SK-N-SH (cell line): Measurements from ENCODE around the gene PARP11.

Experiments used
- CHD2 ChIP-seq: fragments of 150-350 bp; IDR thresholded peaks from 2 replicates; pipeline ENCODE4 v1.6.1; 2018; ENCODE audit warnings: low read length; ENCODE audit not compliant: partially characterized antibody
- ELF1 ChIP-seq: IDR thresholded peaks from 2 replicates; pipeline ENCODE4 v1.4.0; 2012
- JUND ChIP-seq: IDR thresholded peaks from 2 replicates; pipeline ENCODE4 v1.4.0; 2012
- MEF2A ChIP-seq: IDR thresholded peaks from 2 replicates; pipeline ENCODE4 v1.4.0; 2012; ENCODE audit warnings: low read depth, borderline replicate concordance
- POLR2AphosphoS5 ChIP-seq: IDR thresholded peaks from 2 replicates; pipeline ENCODE4 v1.6.1; 2012; ENCODE audit warnings: low read depth, low read length
- RCOR1 ChIP-seq: fragments of 150-350 bp; IDR thresholded peaks from 2 replicates; pipeline ENCODE4 v1.6.1; 2017; ENCODE audit warnings: antibody characterized with exemption, low read length
- REST ChIP-seq: IDR thresholded peaks from 2 replicates; pipeline ENCODE4 v1.6.1; 2012; ENCODE audit warnings: mild to moderate bottlenecking, low read depth, low read length, moderate library complexity
- SIN3A ChIP-seq: IDR thresholded peaks from 2 replicates; pipeline ENCODE4 v1.6.1; 2012; ENCODE audit warnings: low read depth, mild to moderate bottlenecking, low read length, moderate library complexity, borderline replicate concordance
- TAF1 ChIP-seq: IDR thresholded peaks from 2 replicates; pipeline ENCODE4 v1.6.1; 2012; ENCODE audit warnings: low read depth, mild to moderate bottlenecking, low read length, moderate library complexity, borderline replicate concordance
- TEAD4 ChIP-seq: IDR thresholded peaks from 2 replicates; pipeline ENCODE4 v1.4.0; 2012; ENCODE audit warnings: mild to moderate bottlenecking, borderline replicate concordance; ENCODE audit not compliant: insufficient read depth
- YY1 ChIP-seq: IDR thresholded peaks from 2 replicates; pipeline ENCODE4 v1.4.0; 2012; ENCODE audit warnings: low read depth, mild to moderate bottlenecking
- TF ChIP-seq, protein P1 (sequence below): fragments of 200-600 bp; sonication (generic); IDR thresholded peaks from 2 replicates; pipeline ENCODE4 v1.6.1; 2017; ENCODE audit warnings: antibody characterized with exemption, mild to moderate bottlenecking, moderate library complexity
- TF ChIP-seq, protein P2 (sequence below): fragments of 150-350 bp; IDR thresholded peaks from 2 replicates; pipeline ENCODE4 v1.6.1; 2017; ENCODE audit warnings: antibody characterized with exemption, low read length, low read depth, borderline replicate concordance

DNA sequence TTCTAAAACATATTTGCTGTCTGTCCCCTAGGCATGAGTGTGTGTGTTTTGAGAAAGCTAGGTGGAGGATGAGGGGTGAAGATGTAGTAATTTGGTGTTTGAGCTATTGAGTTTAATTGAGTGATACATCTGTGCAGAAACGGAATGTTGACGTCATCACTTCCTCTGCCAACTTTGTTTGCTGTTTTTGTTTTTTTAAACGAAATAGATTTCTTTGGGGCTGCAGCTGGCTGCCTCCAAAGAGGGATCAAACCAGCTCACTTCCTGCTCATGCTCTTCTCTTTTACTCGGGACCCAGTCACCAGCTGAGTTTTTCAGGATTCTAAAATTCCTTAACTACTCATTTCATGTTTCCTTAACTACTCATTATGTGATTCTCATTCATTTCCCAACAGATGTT, 100.8 kb downstream of the PARP11 start:
- TF ChIP-seq YY1 (no peak), TEAD4 (no peak), CHD2 (no peak), MEF2A (no peak), POLR2AphosphoS5 (no peak), JUND (no peak), RCOR1 (no peak), ELF1 (no peak), REST (no peak), SIN3A (no peak), TAF1 (no peak)
- TF ChIP-seq, protein P1, sequence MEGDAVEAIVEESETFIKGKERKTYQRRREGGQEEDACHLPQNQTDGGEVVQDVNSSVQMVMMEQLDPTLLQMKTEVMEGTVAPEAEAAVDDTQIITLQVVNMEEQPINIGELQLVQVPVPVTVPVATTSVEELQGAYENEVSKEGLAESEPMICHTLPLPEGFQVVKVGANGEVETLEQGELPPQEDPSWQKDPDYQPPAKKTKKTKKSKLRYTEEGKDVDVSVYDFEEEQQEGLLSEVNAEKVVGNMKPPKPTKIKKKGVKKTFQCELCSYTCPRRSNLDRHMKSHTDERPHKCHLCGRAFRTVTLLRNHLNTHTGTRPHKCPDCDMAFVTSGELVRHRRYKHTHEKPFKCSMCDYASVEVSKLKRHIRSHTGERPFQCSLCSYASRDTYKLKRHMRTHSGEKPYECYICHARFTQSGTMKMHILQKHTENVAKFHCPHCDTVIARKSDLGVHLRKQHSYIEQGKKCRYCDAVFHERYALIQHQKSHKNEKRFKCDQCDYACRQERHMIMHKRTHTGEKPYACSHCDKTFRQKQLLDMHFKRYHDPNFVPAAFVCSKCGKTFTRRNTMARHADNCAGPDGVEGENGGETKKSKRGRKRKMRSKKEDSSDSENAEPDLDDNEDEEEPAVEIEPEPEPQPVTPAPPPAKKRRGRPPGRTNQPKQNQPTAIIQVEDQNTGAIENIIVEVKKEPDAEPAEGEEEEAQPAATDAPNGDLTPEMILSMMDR, result no peak
- TF ChIP-seq, protein P2, sequence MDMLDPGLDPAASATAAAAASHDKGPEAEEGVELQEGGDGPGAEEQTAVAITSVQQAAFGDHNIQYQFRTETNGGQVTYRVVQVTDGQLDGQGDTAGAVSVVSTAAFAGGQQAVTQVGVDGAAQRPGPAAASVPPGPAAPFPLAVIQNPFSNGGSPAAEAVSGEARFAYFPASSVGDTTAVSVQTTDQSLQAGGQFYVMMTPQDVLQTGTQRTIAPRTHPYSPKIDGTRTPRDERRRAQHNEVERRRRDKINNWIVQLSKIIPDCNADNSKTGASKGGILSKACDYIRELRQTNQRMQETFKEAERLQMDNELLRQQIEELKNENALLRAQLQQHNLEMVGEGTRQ, result no peak
